ENCODE data around the gene MBOAT1.

Gene MBOAT1

GRCh38 chr6:20117474-20117873 is 94.8 kb downstream of the MBOAT1 start:
- no peak overlapping the region for H3K4me3 ChIP-seq (replicated peaks; ENCODE audit: insufficient read depth, low read length)

GRCh38 chr6:20116792-20117191 is 95.5 kb downstream of the MBOAT1 start:
- Histone ChIP-seq H3K27me3 (ENCODE audit: insufficient read depth, poor library complexity, severe bottlenecking) (no peaks in the 10 kb centered on the region), H3K27ac (replicated peaks) (no peak overlapping the region), H3K4me3 (replicated peaks; ENCODE audit: insufficient read depth, low read length) (no peak overlapping the region)
- TF ChIP-seq SPI1 (IDR thresholded peaks at IDR 0.05; ENCODE audit: borderline replicate concordance, low read depth) (no peak), REST (IDR thresholded peaks at IDR 0.05; ENCODE audit: insufficient replicate concordance, low read depth) (no peak), GABPA (IDR thresholded peaks at IDR 0.05; ENCODE audit: low read depth) (no peak), CTCF (IDR thresholded peaks at IDR 0.05; ENCODE audit: insufficient read depth, low read length) (no peak), POLR2AphosphoS5 (IDR thresholded peaks at IDR 0.05; ENCODE audit: low read depth) (no peak)
- DNase-seq (ENCODE audit: low read depth in 1 of 2, low spot score in 1 of 2) = no peak

More at GRCh38 chr6:20117474-20117873, 94.8 kb downstream of the MBOAT1 start:
- TF ChIP-seq SPI1 (IDR thresholded peaks at IDR 0.05; ENCODE audit: borderline replicate concordance, low read depth) (no peak), GABPA (IDR thresholded peaks at IDR 0.05; ENCODE audit: low read depth) (no peak), POLR2AphosphoS5 (IDR thresholded peaks at IDR 0.05; ENCODE audit: low read depth) (no peak), REST (IDR thresholded peaks at IDR 0.05; ENCODE audit: insufficient replicate concordance, low read depth) (no peak), CTCF (IDR thresholded peaks at IDR 0.05; ENCODE audit: insufficient read depth, low read length) (no peak)
- H3K27ac ChIP-seq (replicated peaks) = no peak overlapping the region
- DNase-seq (ENCODE audit: low read depth in 1 of 2, low spot score in 1 of 2) = no peak
- no peaks in the 10 kb centered on the region for H3K27me3 ChIP-seq (ENCODE audit: insufficient read depth, poor library complexity, severe bottlenecking)

GRCh38 chr6:20115246-20115980 is 96.9 kb downstream of the MBOAT1 start:
- H3K27me3 ChIP-seq (ENCODE audit: insufficient read depth, poor library complexity, severe bottlenecking) = no peaks in the 10 kb centered on the region
- DNase-seq (ENCODE audit: low read depth in 1 of 2, low spot score in 1 of 2) = no peak
- TF ChIP-seq POLR2AphosphoS5 (IDR thresholded peaks at IDR 0.05; ENCODE audit: low read depth) = no peak
- no peak for TF ChIP-seq GABPA (IDR thresholded peaks at IDR 0.05; ENCODE audit: low read depth)
- no peak for TF ChIP-seq CTCF (IDR thresholded peaks at IDR 0.05; ENCODE audit: insufficient read depth, low read length)
- no peak for TF ChIP-seq REST (IDR thresholded peaks at IDR 0.05; ENCODE audit: insufficient replicate concordance, low read depth)
- TF ChIP-seq SPI1 (IDR thresholded peaks at IDR 0.05; ENCODE audit: borderline replicate concordance, low read depth) = no peak
- no peak overlapping the region for H3K4me3 ChIP-seq (replicated peaks; ENCODE audit: insufficient read depth, low read length)
- H3K27ac ChIP-seq (replicated peaks) = no peak overlapping the region

All from HL-60 (cell line).